ENCODE results near the gene NTM.

- no peak for TF ChIP-seq MAX (CRISPR knock-in tag; IDR thresholded peaks at IDR 0.05)
- no peak for TF ChIP-seq NR2C2 (CRISPR knock-in tag; IDR thresholded peaks at IDR 0.05)
- no peak for TF ChIP-seq ZSCAN18 (CRISPR knock-in tag; IDR thresholded peaks at IDR 0.05)
- TF ChIP-seq, protein P1, sequence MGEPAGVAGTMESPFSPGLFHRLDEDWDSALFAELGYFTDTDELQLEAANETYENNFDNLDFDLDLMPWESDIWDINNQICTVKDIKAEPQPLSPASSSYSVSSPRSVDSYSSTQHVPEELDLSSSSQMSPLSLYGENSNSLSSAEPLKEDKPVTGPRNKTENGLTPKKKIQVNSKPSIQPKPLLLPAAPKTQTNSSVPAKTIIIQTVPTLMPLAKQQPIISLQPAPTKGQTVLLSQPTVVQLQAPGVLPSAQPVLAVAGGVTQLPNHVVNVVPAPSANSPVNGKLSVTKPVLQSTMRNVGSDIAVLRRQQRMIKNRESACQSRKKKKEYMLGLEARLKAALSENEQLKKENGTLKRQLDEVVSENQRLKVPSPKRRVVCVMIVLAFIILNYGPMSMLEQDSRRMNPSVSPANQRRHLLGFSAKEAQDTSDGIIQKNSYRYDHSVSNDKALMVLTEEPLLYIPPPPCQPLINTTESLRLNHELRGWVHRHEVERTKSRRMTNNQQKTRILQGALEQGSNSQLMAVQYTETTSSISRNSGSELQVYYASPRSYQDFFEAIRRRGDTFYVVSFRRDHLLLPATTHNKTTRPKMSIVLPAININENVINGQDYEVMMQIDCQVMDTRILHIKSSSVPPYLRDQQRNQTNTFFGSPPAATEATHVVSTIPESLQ (CRISPR knock-in tag; IDR thresholded peaks at IDR 0.05) = no peak
- no peak for TF ChIP-seq CTCF (IDR thresholded peaks at IDR 0.05)
- no peak for TF ChIP-seq NR3C1 (CRISPR knock-in tag; conservative IDR thresholded peaks at IDR 0.05; ENCODE audit: low read depth)
- no peak for TF ChIP-seq CREB1 (CRISPR knock-in tag; IDR thresholded peaks at IDR 0.05)
- TF ChIP-seq ZNF121 (CRISPR knock-in tag; IDR thresholded peaks at IDR 0.05) = no peak
These were observed 449.4 kb downstream of the NTM start for GRCh38 chr11:131819865-131820264.
